ENCODE measurements around the gene TRIP12. TPM values are rescaled to one million over a fixed set of nuclear protein-coding genes. Genes with fewer than 3 reads are reported as not detected.

The TRIP12 gene
- total and polyA plus RNA-seq, 2 experiments from 2014 or later = 21.5 to 133 TPM

GRCh38 chr2:229917793-229918192, 4.0 kb downstream of the TRIP12 start:
- Histone ChIP-seq H3K36me3 (ENCODE audit: insufficient read depth) (no peaks in the 10 kb centered on the region), H3K9me2 (ENCODE audit: insufficient read depth) (no peaks in the 10 kb centered on the region), H3K4me3 (no peak overlapping the region), H3K27me3 (ENCODE audit: insufficient read depth) (no peaks in the 10 kb centered on the region), H3K4me1 (ENCODE audit: insufficient read depth) (peaks cover 12% of the 10 kb centered on the region; the same call in 1 of the 2 replicates), H3K79me2 (replicated peaks; ENCODE audit: insufficient read depth) (peaks cover 83% of the 10 kb centered on the region), H2AFZ (no peak overlapping the region), H4K20me1 (replicated peaks; ENCODE audit: insufficient read depth) (peaks cover 24% of the 10 kb centered on the region), H3F3A (replicated peaks; ENCODE audit: low read depth) (peaks cover 11% of the 10 kb centered on the region; the same call in 1 of the 2 replicates), H3K27ac (ENCODE audit: low read depth) (no peak overlapping the region), H3K4me2 (no peak overlapping the region)
- no peak for DNase-seq (ENCODE audit: low spot score)
- Mint-ChIP-seq H3K27ac (no peak overlapping the region), H3K4me3 (no peak overlapping the region), H3K27me3 (ENCODE audit: insufficient read depth, low read depth, poor library complexity) (peaks cover 14% of the 10 kb centered on the region), H3K36me3 (ENCODE audit: low read depth) (peaks cover 20% of the 10 kb centered on the region), H3K4me1 (peaks cover 15% of the 10 kb centered on the region), H3K9me3 (no peaks in the 10 kb centered on the region)
- TF ChIP-seq CTCF (conservative IDR thresholded peaks at IDR 0.05; ENCODE audit: low read depth in 2 of 2) = no peak
- TF ChIP-seq ETS1 (IDR thresholded peaks at IDR 0.05) = no peak
- TF ChIP-seq REST (IDR thresholded peaks at IDR 0.05; ENCODE audit: unreplicated experiment) = no peak
- TF ChIP-seq STAT1 (IDR thresholded peaks at IDR 0.05; ENCODE audit: unreplicated experiment) = no peak
- no peak for TF ChIP-seq ZNF462 (CRISPR knock-in tag; IDR thresholded peaks at IDR 0.05)
- ATAC-seq = no peak

Measured in GM23338 (cell line).